Lower lobe of right lung (tissue), 2 donors: ENCODE results near the gene METRN. TPM values are rescaled to one million over a fixed set of nuclear protein-coding genes. Genes with fewer than 3 reads are reported as not detected.
"Not testable (repeated sequence)": the region's sequence is repeated elsewhere in the genome, so short reads cannot be mapped to it uniquely, and the experiment has no call there.

Experiments
- ATAC-seq, 2 donors: fragments of 200-7000 bp; cut with Tn5 transposase; one replicate each; pipeline ENCODE4 v1.9.1; 2020 to 2022; ENCODE audit warnings: mild to moderate bottlenecking in 2 of 2, moderate library complexity in 2 of 2
- DNase-seq: peaks from one replicate; pipeline ENCODE4 v3.0.0-alpha.2; 2020
- H3K27ac ChIP-seq: fragments of 200-600 bp; one replicate; pipeline ENCODE4 v1.8.0; 2022
- H3K27me3 ChIP-seq: fragments of 200-600 bp; one replicate; pipeline ENCODE4 v1.8.0; 2022; ENCODE audit warnings: low read depth
- H3K36me3 ChIP-seq: fragments of 200-600 bp; one replicate; pipeline ENCODE4 v1.8.0; 2022; ENCODE audit warnings: mild to moderate bottlenecking
- H3K4me1 ChIP-seq: fragments of 200-600 bp; one replicate; pipeline ENCODE4 v1.8.0; 2022
- H3K4me3 ChIP-seq: fragments of 200-600 bp; one replicate; pipeline ENCODE4 v1.8.0; 2022; ENCODE audit warnings: mild to moderate bottlenecking
- H3K9me3 ChIP-seq: fragments of 200-600 bp; one replicate; pipeline ENCODE4 v1.8.0; 2022
- CTCF ChIP-seq: fragments of 200-600 bp; IDR thresholded peaks from one replicate; pipeline ENCODE4 v1.8.0; 2022; ENCODE audit warnings: antibody characterized with exemption, mild to moderate bottlenecking
- intact Hi-C: fragments of 100-400 bp; cut with DNase I; formaldehyde crosslinking; loops from one replicate; pipeline ENCODE4 v1.11.0; 2022
- total RNA-seq: library from RNA; stranded (reverse); fragmentation: NEBNext Ultra II Directional; extraction: Animal tissue kit (Norgen Biotek cat#: 25700); gene quantifications from one replicate; pipeline ENCODE4 v1.2.1, GENCODE V29; 2021
- donor health status: DM: no; HTN: yes; CAD: no; lungs with severe emphysema.

Gene METRN
- total RNA-seq, 1 donor from 2014 or later, result 35.9 TPM

DNA sequence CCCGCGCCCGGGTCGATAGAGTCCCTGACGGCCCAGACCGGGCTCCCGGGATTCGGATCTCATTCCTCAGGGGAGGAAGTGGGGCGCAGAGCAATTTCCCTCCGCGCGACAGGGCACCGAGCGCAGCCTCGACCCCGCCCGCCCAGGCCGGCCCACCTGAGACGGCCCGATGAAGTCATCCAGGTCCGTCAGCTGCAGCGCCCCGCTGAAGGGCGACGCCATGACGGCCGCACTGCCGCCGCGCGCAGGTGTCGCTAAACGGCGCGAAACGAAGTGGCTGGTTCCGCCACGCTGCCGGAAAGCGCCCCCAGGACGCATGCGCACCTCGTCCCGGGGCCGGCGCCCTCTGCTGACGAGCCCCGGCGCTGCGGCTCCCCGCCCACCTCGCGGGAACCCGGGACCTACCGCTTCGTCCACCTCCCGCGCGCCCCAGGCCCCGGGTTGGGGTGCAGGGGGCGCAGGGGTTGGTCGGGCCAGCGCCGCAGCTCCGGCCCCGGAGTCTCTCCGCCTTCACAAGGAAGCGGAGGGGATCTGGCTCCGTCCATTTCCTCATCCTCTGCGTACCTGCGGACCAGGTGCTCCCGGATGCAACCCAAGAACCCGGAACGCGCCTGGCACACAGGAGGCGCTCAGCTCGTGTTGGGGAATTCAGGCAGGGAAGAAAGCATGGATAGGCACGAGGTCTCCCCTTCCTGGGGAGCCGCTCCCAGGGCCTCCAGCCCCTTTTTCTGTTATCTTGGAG lies 26.0 kb downstream of the METRN start, which contains the start of gene CIAO3:
Gene CIAO3 (minus strand): TSS at position 234 of the 742 bp plus-strand sequence. CDS start 12 bp downstream, at position 222.
- peaks cover 15% of the 10 kb centered on the region for H3K4me1 ChIP-seq
- peak; percentile 92 for TF ChIP-seq CTCF
- DNase-seq, result peak; percentile 93
- no peaks in the 10 kb centered on the region for H3K9me3 ChIP-seq
- no peaks in the 10 kb centered on the region for H3K27me3 ChIP-seq
- peak within 1 kb of the TSS; percentile 97 for H3K4me3 ChIP-seq
- H3K27ac ChIP-seq, result peak within 1 kb of the TSS; percentile 86
- peaks cover 22% of the 10 kb centered on the region for H3K36me3 ChIP-seq
- intact Hi-C loops, result no loop called here
- peak; percentile 96 to 97 for ATAC-seq

- DNase-seq, result no peak
- Histone ChIP-seq H3K4me1 (peaks cover 15% of the 10 kb centered on the region), H3K27ac (no peak overlapping the region), H3K27me3 (no peaks in the 10 kb centered on the region), H3K4me3 (no peak overlapping the region), H3K9me3 (no peaks in the 10 kb centered on the region), H3K36me3 (peaks cover 11% of the 10 kb centered on the region)
- intact Hi-C loops, result no loop called here
- ATAC-seq, result no peak
- TF ChIP-seq CTCF, result no peak
These were observed 27.2 kb downstream of the METRN start for GRCh38 chr16:741986-742629.

DNA sequence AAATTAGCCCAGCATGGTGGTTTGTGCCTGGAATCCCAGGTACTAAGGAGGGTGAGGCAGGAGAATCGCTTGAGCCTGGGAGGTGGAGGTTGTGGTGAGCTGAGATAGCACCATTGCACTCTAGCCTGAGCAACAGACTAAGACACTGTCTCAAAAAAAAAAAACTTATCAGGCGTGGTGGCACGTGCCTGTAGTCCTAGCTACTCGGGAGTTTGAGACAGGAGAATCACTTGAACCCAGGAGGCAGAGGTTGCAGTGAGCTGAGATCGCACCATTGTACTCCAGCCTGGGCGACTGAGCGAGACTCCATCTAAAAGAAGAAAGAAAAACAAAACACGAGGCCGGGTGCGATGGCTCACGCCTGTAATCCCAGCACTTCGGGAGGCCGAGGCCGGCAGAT lies 28.0 kb downstream of the METRN start:
- H3K9me3 ChIP-seq, DNase-seq, intact Hi-C loops, H3K36me3 ChIP-seq, ATAC-seq, H3K4me3 ChIP-seq, H3K27me3 ChIP-seq, H3K27ac ChIP-seq: not testable (repeated sequence)
- H3K4me1 ChIP-seq, result peaks cover 15% of the 10 kb centered on the region

GRCh38 chr16:743794-744500 lies 29.0 kb downstream of the METRN start:
- no peak for TF ChIP-seq CTCF
- Histone ChIP-seq H3K27ac (no peak overlapping the region), H3K9me3 (no peaks in the 10 kb centered on the region), H3K4me1 (peaks cover 15% of the 10 kb centered on the region), H3K27me3 (no peaks in the 10 kb centered on the region), H3K36me3 (no peaks in the 10 kb centered on the region), H3K4me3 (no peak overlapping the region)
- no peak for ATAC-seq
- intact Hi-C loops, result no loop called here
- DNase-seq, result no peak

DNA sequence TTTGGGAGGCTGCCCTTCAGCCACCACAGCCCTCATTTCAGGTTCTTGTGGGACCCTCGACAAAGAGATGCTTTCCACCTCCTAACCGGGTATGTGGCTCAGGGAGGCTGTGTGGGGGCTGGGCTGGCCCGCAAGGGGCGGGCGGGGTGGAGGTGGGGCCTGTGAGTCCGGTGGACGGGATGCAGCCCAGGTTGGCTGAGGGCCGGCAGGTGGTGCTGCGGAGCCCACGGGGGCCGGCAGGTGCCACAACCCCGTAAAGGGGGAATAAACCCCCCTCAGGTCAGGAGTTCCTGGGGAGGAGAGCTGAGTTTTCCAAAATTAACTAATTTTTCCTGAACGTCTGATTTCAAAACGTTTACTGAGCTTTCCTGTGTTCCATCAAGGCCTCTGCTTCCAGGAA lies 30.8 kb downstream of the METRN start:
- intact Hi-C loops, result no loop called here
- Histone ChIP-seq H3K36me3 (no peaks in the 10 kb centered on the region), H3K9me3 (no peaks in the 10 kb centered on the region), H3K4me3 (no peak overlapping the region), H3K27ac (no peak overlapping the region), H3K27me3 (no peaks in the 10 kb centered on the region), H3K4me1 (peaks cover 4% of the 10 kb centered on the region)
- no peak for DNase-seq
- TF ChIP-seq CTCF, result peak; percentile 38
- ATAC-seq, result peak in 1 of 2 donors; percentile 40
